Stomach (tissue), 9 donors: ENCODE data around the gene ENAH. TPM values are rescaled to one million over a fixed set of nuclear protein-coding genes. Genes with fewer than 3 reads are reported as not detected.

Experiments
- DNase-seq, 2 donors: peaks; one replicate each; pipeline versions ENCODE4 v3.0.0 to v3.0.0-alpha.2; 2013 to 2019
- H3K27ac ChIP-seq, 5 donors: fragments of 200-600 bp in 4 of 5; sonication (generic) in 4 of 5; one replicate each; pipeline ENCODE4 v1.5.1; 2013 to 2019; ENCODE audit warnings: mild to moderate bottlenecking in 1 of 5, moderate library complexity in 1 of 5
- H3K27me3 ChIP-seq, 3 donors: fragments of 200-600 bp; sonication (generic); one replicate each; pipeline ENCODE4 v1.5.1; 2017 to 2019; ENCODE audit warnings: mixed run types in 1 of 3
- H3K36me3 ChIP-seq, 4 donors: fragments of 200-600 bp; sonication (generic); 1 replicate in 3 of 4; 2 replicates in 1 of 4; pipeline ENCODE4 v1.5.1; 2016 to 2019
- H3K4me1 ChIP-seq, 4 donors: fragments of 200-600 bp; sonication (generic); one replicate each; pipeline ENCODE4 v1.5.1; 2016 to 2019
- H3K4me3 ChIP-seq, 4 donors: fragments of 200-600 bp; sonication (generic) in 3 of 4; one replicate each; pipeline ENCODE4 v1.5.1; 2016 to 2019; ENCODE audit warnings: mild to moderate bottlenecking in 1 of 4
- H3K9me3 ChIP-seq, 4 donors: fragments of 200-600 bp; sonication (generic); one replicate each; pipeline ENCODE4 v1.5.1; 2016 to 2019
- CTCF ChIP-seq, 7 experiments: fragments of 450-650 bp in 4 of 7; fragments of 200-600 bp in 3 of 7; sonication (generic) in 3 of 7; IDR thresholded peaks; one replicate each; pipeline ENCODE4 v1.5.1; 2016 to 2019; ENCODE audit warnings: antibody characterized with exemption in 7 of 7, control low read depth in 2 of 7, mild to moderate bottlenecking in 1 of 7
- EP300 ChIP-seq: sonication (generic); formaldehyde crosslinking; IDR thresholded peaks from one replicate; pipeline ENCODE4 v1.6.1; 2017; ENCODE audit warnings: antibody characterized with exemption
- POLR2A ChIP-seq, 4 donors: fragments of 450-650 bp; IDR thresholded peaks; one replicate each; pipeline ENCODE4 v1.6.1; 2016; ENCODE audit warnings: antibody characterized with exemption in 4 of 4, control low read depth in 2 of 4, mild to moderate bottlenecking in 1 of 4, moderate library complexity in 1 of 4
- POLR2AphosphoS5 ChIP-seq, 3 donors: sonication (generic); formaldehyde crosslinking; IDR thresholded peaks; one replicate each; pipeline ENCODE4 v1.6.1; 2016; ENCODE audit warnings: antibody characterized with exemption in 3 of 3
- WGBS, 5 donors: extraction: QIAGEN DNeasy Blood & Tissue Kit in 3 of 5; methylation state at CpG; one replicate each; pipeline versions ENCODE4 v1.1.5 to v1.1.7; 2013 to 2018; 5-methylcytosine and 5-hydroxymethylcytosine counted together
- intact Hi-C: fragments of 100-400 bp; cut with DNase I; formaldehyde crosslinking; loops from one replicate; pipeline ENCODE4 v1.15.1; 2023; ENCODE audit warnings: low total_unique reads
- polyA plus RNA-seq, 3 donors: library from polyadenylated mRNA; stranded (reverse); fragments of 200-250 nt; gene quantifications; one replicate each; pipeline ENCODE4 v1.2.3, GENCODE V29; 2013
- total RNA-seq, 5 donors: library from RNA; depleted of rRNA; stranded (reverse); fragments of >200 nt; gene quantifications; one replicate each; pipeline versions ENCODE4 v1.1.0 to v1.2.3, GENCODE V29; 2014 to 2016
- donor health status: healthy with polysubstance abuse.
- donor health status: Bipolar disorder and iron deficiency.
- donor health status: healthy.

The ENAH gene
- total and polyA plus RNA-seq, 8 donors = 8.5 to 186 (median 110) TPM

DNA sequence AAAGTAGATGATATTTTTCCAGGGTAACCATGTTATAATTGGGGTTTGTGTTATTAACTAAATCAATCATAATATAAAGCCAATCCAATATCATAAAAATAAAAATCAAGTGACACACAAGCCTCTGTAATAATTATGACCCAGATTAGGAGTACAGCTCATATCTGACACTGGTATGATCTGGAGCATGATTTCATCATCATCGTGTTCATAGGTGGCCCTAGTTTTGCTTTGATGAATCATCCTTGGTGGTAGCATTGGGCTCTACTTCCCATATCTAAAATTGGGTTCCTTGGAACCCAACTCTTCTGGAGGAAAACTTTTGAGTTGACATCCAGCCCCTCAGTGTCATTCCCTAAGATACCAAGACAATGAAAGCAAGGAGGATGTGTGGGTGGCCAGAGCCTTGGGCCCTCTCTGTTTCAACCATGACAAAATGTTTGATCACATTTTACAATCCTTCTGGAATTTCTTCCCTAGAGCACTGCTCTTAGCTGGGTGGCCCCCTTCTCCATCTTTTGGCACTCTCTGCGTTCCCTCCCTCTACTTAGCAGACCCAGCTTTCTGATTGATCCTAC lies 37.0 kb upstream of the ENAH start:
- Histone ChIP-seq H3K36me3 (no peaks in the 10 kb centered on the region), H3K27me3 (no peaks in the 10 kb centered on the region), H3K9me3 (no peaks in the 10 kb centered on the region), H3K4me1 (peaks cover 28 to 42% (median 29%) of the 10 kb centered on the region in 4 donors), H3K4me3 (no peak overlapping the region), H3K27ac (no peak overlapping the region)
- TF ChIP-seq CTCF (IDR thresholded peaks at IDR 0.05) = no peak
- 81 to 91% (median 84%) methylated on average over 2 of the region's 2 CpGs for WGBS, 5 donors
- intact Hi-C loops = no loop called here
- no peak for DNase-seq

DNA sequence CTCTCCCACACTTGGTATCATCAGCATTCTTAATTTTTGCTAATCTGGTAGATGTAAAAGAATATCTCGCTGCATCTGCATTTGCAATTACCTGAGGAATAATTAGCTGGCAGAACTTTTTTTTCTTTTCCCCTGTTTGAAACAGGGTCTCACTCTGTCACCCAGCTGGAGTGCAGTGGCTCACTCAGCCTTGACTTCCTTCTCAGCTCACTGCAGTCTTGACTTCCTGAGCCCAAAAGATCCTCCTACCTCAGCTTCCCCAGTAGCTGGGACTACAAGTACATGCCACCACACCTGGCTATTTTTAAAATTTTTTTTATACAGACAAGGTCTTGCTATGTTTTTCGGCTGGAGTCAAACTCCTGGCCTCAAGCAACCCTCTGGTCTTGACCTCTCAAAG lies 35.4 kb upstream of the ENAH start:
- DNase-seq = no peak
- H3K4me1 ChIP-seq = peaks cover 12 to 26% (median 19%) of the 10 kb centered on the region in 4 donors
- H3K36me3 ChIP-seq = no peaks in the 10 kb centered on the region
- H3K9me3 ChIP-seq = no peaks in the 10 kb centered on the region
- 72 to 84% (median 83%) methylated on average over 2 of the region's 2 CpGs for WGBS, 5 donors
- intact Hi-C loops = no loop called here
- no peaks in the 10 kb centered on the region for H3K27me3 ChIP-seq
- TF ChIP-seq POLR2AphosphoS5 (IDR thresholded peaks at IDR 0.05) (no peak), POLR2A (IDR thresholded peaks at IDR 0.05) (no peak), EP300 (no peak), CTCF (IDR thresholded peaks at IDR 0.05) (no peak)
- no peak overlapping the region for H3K27ac ChIP-seq
- H3K4me3 ChIP-seq = no peak overlapping the region

GRCh38 chr1:225685476-225686176 lies 32.7 kb upstream of the ENAH start:
- intact Hi-C loops = no loop called here
- no peak for DNase-seq
- no peaks in the 10 kb centered on the region for H3K9me3 ChIP-seq
- 91 to 100% (median 96%) methylated on average over 1 of the region's 1 CpG for WGBS, 5 donors
- no peak overlapping the region for H3K4me3 ChIP-seq
- no peak overlapping the region for H3K27ac ChIP-seq
- H3K4me1 ChIP-seq = no peaks in the 10 kb centered on the region
- TF ChIP-seq POLR2AphosphoS5 (IDR thresholded peaks at IDR 0.05) (no peak), EP300 (no peak), CTCF (IDR thresholded peaks at IDR 0.05) (no peak), POLR2A (IDR thresholded peaks at IDR 0.05) (no peak)
- no peaks in the 10 kb centered on the region for H3K27me3 ChIP-seq
- H3K36me3 ChIP-seq = no peaks in the 10 kb centered on the region

DNA sequence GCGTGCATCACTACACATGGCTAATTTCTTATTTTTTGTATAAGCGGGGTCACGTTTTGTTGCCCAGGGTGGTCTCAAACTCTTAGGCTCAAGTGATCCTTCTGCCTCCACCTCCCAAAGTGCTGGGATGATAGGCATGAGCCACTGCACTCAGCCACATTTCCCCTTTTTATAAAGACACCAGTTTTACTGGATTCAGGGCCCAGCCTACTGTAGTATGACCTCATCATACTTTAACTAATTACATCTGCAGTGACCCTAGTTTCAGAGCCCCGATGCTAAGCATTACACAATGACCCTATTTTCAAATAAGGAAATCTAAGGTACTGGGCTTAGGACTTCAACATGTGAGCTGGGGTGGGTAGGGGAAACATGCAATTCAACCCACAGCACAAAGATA lies 31.8 kb upstream of the ENAH start:
- H3K4me3 ChIP-seq = no peak overlapping the region
- no peaks in the 10 kb centered on the region for H3K9me3 ChIP-seq
- no peak overlapping the region for H3K27ac ChIP-seq
- no peaks in the 10 kb centered on the region for H3K27me3 ChIP-seq
- no peaks in the 10 kb centered on the region for H3K4me1 ChIP-seq
- TF ChIP-seq POLR2AphosphoS5 (IDR thresholded peaks at IDR 0.05) (no peak), POLR2A (IDR thresholded peaks at IDR 0.05) (no peak)
- intact Hi-C loops = no loop called here
- WGBS, 5 donors = 85 to 92% (median 89%) methylated on average over 4 of the region's 4 CpGs
- H3K36me3 ChIP-seq = no peaks in the 10 kb centered on the region
- no peak for DNase-seq

- intact Hi-C loops = no loop called here
These were observed 28.3 kb upstream of the ENAH start for GRCh38 chr1:225681231-225681630.

More at GRCh38 chr1:225681231-225681630, 28.3 kb upstream of the ENAH start:
- no peak for TF ChIP-seq POLR2A (IDR thresholded peaks at IDR 0.05)
- WGBS, 5 donors = 33 to 52% (median 35%) methylated on average over 2 of the region's 2 CpGs
- H3K9me3 ChIP-seq = no peaks in the 10 kb centered on the region
- H3K4me3 ChIP-seq = no peak overlapping the region
- H3K4me1 ChIP-seq = no peaks in the 10 kb centered on the region
- H3K27ac ChIP-seq = no peak overlapping the region
- DNase-seq = no peak
- H3K27me3 ChIP-seq = peaks cover 0 to 7% (median 0%) of the 10 kb centered on the region in 3 donors
- no peaks in the 10 kb centered on the region for H3K36me3 ChIP-seq
